Mucosa of stomach (tissue), 1 donor: Measurements from ENCODE around the gene FLNB.

Experiments used
- H3K27me3 ChIP-seq: one replicate; pipeline ENCODE4 v1.7.0; 2013; ENCODE audit warnings: mild to moderate bottlenecking, low read length; ENCODE audit not compliant: control insufficient read depth, insufficient read depth
- H3K36me3 ChIP-seq: one replicate; pipeline ENCODE4 v1.7.0; 2013; ENCODE audit warnings: low read length; ENCODE audit not compliant: control insufficient read depth, insufficient read depth
- H3K4me1 ChIP-seq: one replicate; pipeline ENCODE4 v1.7.0; 2013; ENCODE audit warnings: mild to moderate bottlenecking, low read length; ENCODE audit not compliant: control insufficient read depth, insufficient read depth
- H3K4me3 ChIP-seq: one replicate; pipeline ENCODE4 v1.7.0; 2013; ENCODE audit warnings: low read length
- H3K9ac ChIP-seq: one replicate; pipeline ENCODE4 v1.7.0; 2013; ENCODE audit warnings: mild to moderate bottlenecking, low read length, moderate library complexity
- H3K9me3 ChIP-seq: one replicate; pipeline ENCODE4 v1.7.0; 2013; ENCODE audit warnings: mild to moderate bottlenecking, low read length, moderate library complexity; ENCODE audit not compliant: control insufficient read depth
- donor health status: Pancreatic carcinoma.

FLNB gene

DNA sequence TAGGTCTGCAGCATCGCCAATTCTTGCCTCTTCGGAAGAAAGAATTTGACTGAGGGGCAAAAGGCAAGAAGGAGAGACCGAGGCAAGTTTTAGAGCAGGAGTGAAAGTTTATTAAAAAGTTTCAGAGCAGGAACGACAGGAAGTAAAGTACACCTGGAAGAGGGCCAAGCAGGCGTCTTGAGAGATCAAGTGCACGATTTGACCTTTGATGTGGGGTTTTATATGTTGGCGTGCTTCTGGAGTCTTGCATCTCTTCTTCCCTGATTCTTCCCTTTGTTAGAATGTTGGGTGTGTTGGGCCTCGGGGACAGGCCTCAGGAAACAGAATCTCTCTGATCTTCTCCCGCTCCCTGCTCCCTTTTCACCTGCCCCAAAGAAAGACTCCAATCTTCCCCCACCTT, 40.6 kb upstream of the FLNB start:
- H3K27me3 ChIP-seq: no peaks in the 10 kb centered on the region
- H3K9ac ChIP-seq: no peak overlapping the region
- no peaks in the 10 kb centered on the region for H3K9me3 ChIP-seq
- H3K4me3 ChIP-seq: no peak overlapping the region
- H3K36me3 ChIP-seq: no peaks in the 10 kb centered on the region
- peaks cover 45% of the 10 kb centered on the region for H3K4me1 ChIP-seq

DNA sequence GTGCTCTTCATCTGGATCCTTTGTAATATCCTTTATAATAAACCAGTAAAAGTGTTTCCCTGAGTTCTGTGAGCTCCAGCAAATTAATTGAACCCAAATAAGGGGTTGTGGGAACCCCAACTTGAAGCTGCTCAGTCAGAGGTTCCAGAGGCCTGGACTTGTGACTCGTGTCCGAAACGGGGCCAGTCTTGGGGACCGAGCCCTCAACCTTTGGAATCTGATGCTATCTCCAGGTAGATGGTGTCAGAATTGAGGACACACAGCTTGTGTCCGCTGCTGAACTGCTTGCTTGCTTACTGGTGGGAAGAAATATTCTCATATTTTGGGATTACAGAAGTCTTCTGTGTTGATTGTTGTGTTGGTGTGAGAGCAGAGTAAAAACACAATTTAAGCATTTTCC, 39.7 kb upstream of the FLNB start:
- peaks cover 53% of the 10 kb centered on the region for H3K4me1 ChIP-seq
- H3K36me3 ChIP-seq: no peaks in the 10 kb centered on the region
- no peaks in the 10 kb centered on the region for H3K27me3 ChIP-seq
- H3K9ac ChIP-seq: no peak overlapping the region
- no peaks in the 10 kb centered on the region for H3K9me3 ChIP-seq
- H3K4me3 ChIP-seq: no peak overlapping the region

DNA sequence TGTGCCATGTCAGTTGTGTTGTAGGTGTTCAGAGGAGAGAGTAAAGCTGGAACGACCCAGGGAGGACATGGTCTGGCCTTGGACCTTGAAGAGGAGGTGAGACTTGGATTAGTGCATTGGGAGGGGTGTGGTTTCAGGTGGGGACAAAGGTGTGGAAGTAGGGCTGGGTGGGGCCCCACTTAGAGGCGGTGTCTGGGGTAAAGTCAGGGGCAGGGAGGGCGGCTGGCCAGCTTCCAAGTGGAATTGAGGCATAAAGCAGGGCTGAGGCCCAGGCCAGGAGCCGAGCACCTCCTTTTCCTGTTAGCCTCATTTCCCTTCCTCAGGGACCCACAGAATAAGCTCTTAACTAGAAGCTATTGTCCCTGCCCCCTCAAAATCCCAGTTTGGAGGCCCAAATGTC, 36.2 kb upstream of the FLNB start:
- peaks cover 71% of the 10 kb centered on the region for H3K4me1 ChIP-seq
- no peaks in the 10 kb centered on the region for H3K9me3 ChIP-seq
- H3K36me3 ChIP-seq: no peaks in the 10 kb centered on the region
- H3K9ac ChIP-seq: peak overlapping the region; percentile 57
- H3K27me3 ChIP-seq: no peaks in the 10 kb centered on the region
- H3K4me3 ChIP-seq: peak overlapping the region; percentile 9

DNA sequence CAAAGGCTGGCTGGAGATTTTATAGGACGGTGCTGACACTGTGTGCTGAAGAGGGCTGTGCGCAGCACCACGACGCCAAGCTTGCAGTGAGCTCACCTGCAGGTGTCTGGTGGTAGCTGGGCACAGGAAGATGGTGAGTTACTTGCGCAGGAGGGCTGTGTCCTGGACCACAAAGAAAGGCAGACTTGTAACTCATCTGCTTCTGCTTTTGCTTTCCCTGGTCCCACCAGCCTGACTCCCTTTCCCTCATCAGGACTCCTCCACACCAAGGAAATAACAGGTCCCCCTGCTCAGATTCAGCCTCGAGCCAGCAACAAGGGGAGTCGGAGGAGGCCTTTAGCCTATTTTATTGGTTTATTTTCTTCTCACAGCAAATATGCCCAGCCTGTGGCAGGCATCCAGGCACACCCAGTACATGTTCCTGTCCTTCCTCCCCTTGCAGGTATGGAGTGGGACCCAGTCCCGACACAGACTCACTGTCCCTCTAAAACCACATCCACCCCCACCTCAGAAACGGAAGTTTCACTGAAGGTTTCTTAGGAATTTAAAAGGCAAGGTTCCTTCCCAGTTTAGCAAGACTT, 35.6 kb upstream of the FLNB start:
- Histone ChIP-seq H3K4me3 (peak overlapping the region; percentile 9), H3K9ac (peak overlapping the region; percentile 57), H3K36me3 (no peaks in the 10 kb centered on the region), H3K9me3 (no peaks in the 10 kb centered on the region), H3K27me3 (no peaks in the 10 kb centered on the region), H3K4me1 (peaks cover 69% of the 10 kb centered on the region)

DNA sequence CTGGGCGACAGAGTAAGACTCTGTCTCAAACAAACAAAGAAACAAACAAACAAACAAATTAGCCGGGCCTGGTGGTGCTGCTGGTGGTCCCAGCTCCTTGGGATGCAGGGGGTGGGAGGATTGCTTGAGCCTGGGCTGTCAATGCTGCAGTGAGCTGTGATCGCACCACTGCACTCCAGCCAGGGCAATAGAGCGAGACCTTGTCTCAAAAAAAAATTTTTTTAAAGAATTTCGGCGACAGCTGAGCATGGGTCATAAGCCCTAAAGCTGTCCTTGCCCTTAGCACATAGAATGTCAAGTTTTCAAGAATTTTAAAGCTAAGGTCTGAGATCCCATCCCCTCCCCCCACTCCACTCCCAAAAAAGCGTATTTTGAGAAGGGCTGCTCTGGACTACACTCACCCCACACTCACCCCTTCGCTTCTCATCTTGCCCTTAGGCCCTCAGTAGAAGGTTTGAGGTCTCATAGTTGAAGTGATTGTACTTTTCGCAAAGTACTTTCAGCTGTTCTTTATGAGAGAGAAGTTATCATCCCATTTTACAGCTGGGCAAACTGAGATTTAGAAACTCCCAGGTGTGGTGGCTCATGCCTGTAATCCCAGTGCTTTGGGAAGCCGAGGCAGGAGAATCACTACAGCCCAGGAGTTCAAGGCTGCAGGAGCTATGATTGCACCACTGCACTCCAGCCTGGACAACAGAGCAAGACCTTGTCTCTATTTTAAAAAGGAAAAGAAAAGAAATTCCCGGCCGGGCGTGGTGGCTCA, 34.3 kb upstream of the FLNB start:
- no peaks in the 10 kb centered on the region for H3K27me3 ChIP-seq
- peaks cover 75% of the 10 kb centered on the region for H3K4me1 ChIP-seq
- no peaks in the 10 kb centered on the region for H3K36me3 ChIP-seq
- no peak overlapping the region for H3K4me3 ChIP-seq
- H3K9me3 ChIP-seq: no peaks in the 10 kb centered on the region
- no peak overlapping the region for H3K9ac ChIP-seq

DNA sequence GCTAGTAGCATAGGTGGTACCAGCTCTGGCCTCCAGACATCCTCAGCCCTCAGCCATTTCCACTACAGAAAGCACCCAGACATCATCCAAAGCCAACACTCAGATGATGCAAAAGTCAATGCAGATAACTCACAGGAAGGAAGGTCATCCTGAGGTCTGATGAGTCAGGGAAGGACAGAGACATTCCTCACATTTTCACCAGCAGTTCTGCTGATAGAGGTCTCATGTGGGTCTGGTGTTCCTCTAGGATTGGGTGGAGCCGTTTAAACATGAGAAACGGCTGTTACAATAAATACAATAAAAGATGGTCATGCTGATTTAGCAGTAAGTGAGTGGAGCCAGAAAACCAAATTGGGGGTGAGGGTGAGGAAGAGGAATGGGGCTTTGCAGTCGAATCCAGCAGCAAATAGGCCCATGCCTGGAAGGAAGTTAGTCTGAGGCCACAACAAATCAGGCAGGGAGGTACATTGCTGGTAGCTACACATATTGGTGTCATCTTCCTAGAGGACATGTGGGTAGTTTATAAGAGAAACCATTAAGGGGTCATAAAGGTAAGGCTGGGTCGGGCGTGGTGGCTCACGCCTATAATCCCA, 33.3 kb upstream of the FLNB start:
- Histone ChIP-seq H3K4me1 (peaks cover 77% of the 10 kb centered on the region), H3K36me3 (no peaks in the 10 kb centered on the region), H3K9me3 (no peaks in the 10 kb centered on the region), H3K9ac (no peak overlapping the region), H3K27me3 (no peaks in the 10 kb centered on the region), H3K4me3 (no peak overlapping the region)

DNA sequence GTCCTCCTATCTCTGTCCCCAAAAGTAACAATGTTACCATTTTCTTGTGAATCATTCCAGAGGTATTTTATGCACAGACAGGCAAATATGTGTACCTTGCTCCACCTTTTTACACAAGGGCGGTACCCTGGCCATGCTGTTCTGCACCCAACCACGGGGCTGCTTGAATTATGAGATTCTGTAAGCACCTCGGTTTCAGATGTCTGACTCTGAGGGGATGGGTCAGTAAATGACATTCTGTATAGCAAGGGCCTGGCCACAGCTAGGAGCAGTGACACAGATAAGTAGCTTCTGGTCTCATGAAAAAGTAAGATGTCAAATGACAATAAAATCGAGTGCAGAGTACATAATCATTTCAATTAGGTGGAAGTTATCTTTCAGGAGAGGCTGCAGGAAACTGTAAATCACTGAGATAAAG, 30.4 kb upstream of the FLNB start:
- Histone ChIP-seq H3K4me1 (peaks cover 62% of the 10 kb centered on the region), H3K9ac (no peak overlapping the region), H3K27me3 (no peaks in the 10 kb centered on the region), H3K9me3 (no peaks in the 10 kb centered on the region), H3K4me3 (no peak overlapping the region), H3K36me3 (no peaks in the 10 kb centered on the region)

DNA sequence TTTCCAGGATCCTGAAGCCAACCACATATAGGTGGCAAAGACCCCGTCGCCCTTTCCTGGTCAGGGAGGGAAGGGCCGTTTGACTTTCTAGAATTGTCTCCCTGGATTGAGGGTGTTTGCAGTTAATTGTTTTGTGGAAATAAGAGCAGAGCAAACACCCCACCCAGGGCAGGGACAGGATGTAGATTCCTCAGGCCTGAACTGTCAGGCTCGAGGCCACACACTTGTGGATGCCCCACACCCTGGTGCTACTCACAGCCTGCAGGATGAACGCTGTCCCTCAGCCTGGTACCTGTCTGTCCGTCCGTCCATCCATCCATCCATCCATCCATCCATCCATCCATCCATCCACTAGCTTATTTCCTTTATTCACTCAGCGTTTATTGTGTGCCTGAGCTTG, 29.9 kb upstream of the FLNB start:
- Histone ChIP-seq H3K4me1 (peaks cover 62% of the 10 kb centered on the region), H3K4me3 (no peak overlapping the region), H3K9me3 (no peaks in the 10 kb centered on the region), H3K9ac (no peak overlapping the region), H3K27me3 (no peaks in the 10 kb centered on the region), H3K36me3 (no peaks in the 10 kb centered on the region)

DNA sequence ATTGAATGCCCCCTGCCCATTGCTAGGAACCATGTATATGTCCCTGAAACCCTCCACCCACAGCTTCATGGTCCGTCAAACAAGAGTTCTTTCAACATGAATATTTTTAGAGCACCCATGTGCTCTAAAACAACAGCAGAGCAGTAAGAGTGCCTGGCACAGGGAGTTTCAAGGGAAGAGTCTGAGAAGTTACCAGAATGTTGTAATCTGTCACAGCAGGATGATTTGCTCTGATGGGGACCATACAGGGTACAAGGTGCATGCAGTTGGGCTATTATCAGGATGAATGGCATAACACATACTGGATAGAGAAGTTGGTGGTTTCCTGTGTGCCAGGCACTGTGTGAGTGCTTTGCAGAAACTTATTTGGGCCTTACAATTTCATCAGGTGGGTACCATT, 27.8 kb upstream of the FLNB start:
- no peak overlapping the region for H3K4me3 ChIP-seq
- no peaks in the 10 kb centered on the region for H3K27me3 ChIP-seq
- H3K9ac ChIP-seq: no peak overlapping the region
- H3K4me1 ChIP-seq: peaks cover 55% of the 10 kb centered on the region
- no peaks in the 10 kb centered on the region for H3K36me3 ChIP-seq
- no peaks in the 10 kb centered on the region for H3K9me3 ChIP-seq

DNA sequence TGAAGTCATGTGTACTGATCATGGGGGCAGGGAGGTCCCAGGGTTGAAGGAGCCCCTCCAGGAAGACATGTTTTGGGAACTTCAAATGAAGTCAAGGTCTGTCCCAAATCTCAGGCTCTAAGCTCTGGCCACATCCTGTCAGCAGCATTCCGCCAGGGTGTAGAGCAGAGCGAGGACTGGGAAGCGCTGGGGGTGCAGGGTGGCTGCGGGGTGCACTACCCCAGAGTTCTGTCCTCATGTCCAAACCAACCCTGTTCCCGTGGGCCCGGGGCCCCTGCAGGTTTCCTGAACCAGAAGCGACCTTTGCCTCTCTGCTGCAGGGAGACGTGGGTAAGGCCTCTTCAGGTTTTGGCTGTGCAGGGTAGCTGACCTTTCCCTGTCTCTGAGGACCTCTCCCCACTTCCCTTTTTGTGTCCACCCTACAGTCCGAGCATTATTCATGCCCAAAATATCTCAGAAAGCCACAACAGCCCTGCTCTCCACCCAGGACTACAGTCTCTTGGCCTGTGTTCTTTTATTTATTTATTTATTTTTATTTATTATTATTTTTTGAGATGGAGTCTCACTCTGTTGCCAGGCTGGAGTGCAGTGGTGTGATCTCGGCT, 26.6 kb upstream of the FLNB start:
- Histone ChIP-seq H3K36me3 (no peaks in the 10 kb centered on the region), H3K9me3 (no peaks in the 10 kb centered on the region), H3K4me3 (no peak overlapping the region), H3K27me3 (no peaks in the 10 kb centered on the region), H3K4me1 (peaks cover 52% of the 10 kb centered on the region), H3K9ac (no peak overlapping the region)

DNA sequence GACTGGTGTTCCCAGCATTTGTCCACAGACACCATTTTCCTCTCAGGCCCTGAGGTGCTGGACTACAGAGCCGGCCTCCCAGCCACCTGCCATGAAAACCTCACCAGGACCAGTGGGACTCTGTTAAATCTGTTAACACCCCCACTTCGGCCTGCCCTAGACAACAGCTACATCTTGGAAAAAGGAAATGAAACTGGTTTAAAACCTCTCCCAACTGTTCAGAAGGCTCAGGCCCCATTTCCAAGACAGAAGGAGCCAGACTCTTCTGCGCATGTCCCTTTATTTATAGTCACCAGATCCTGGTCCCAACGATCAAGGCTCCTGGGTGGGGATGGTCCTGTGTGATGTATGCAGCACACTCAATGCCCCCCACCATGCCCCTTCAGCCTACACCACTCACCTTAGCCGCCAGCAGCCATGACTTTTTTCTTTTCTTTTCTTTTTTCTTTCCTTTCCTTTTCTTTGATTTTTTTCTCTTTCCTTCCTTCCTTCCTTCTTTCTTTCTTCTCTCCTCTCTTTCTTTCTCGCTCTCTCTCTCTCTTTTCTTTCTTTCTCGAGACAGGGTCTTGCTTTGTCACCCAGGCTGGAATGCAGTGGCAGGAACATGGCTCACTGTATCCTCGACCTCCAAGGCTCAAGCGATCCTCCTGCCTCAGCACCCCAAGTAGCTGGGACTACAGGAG, 25.5 kb upstream of the FLNB start:
- Histone ChIP-seq H3K4me1 (peaks cover 50% of the 10 kb centered on the region), H3K36me3 (no peaks in the 10 kb centered on the region)

More for the DNA sequence above, 25.5 kb upstream of the FLNB start:
- H3K27me3 ChIP-seq: no peaks in the 10 kb centered on the region
- H3K9me3 ChIP-seq: no peaks in the 10 kb centered on the region
- H3K4me3 ChIP-seq: no peak overlapping the region
- no peak overlapping the region for H3K9ac ChIP-seq
